CD4-positive, alpha-beta T cell (primary cell): ENCODE results near the gene HM13. TPM values are rescaled to one million over a fixed set of nuclear protein-coding genes. Genes with fewer than 3 reads are reported as not detected.

Experiments
- ATAC-seq: fragments of 200-7000 bp; cut with Tn5 transposase; one replicate; pipeline ENCODE4 v1.10.0; 2022; ENCODE audit warnings: mild to moderate bottlenecking; ENCODE audit not compliant: poor library complexity
- CTCF ChIA-PET: fragments of 350-600 bp; sonication (Branson Sonifier 250); formaldehyde crosslinking; loops from one replicate; lab custom pipeline; 2021; ENCODE audit warnings: antibody characterized with exemption, inconsistent platforms; lab: Charles Lee
- POLR2A ChIA-PET: fragments of 350-600 bp; sonication (Branson Sonifier 250); formaldehyde crosslinking; loops from one replicate; lab custom pipeline; 2021; ENCODE audit warnings: antibody characterized with exemption, inconsistent platforms; lab: Charles Lee
- DNase-seq, 14 experiments: peaks; one replicate each; pipeline ENCODE4 v3.0.0-alpha.2; 2013 to 2020; ENCODE audit warnings: mixed read lengths in 2 of 14
- H3K27ac ChIP-seq, 2 donors: one replicate each; pipeline versions ENCODE4 v1.5.1 to v1.7.0; 2013; ENCODE audit warnings: low read length in 2 of 2, low read depth in 1 of 2, mild to moderate bottlenecking in 1 of 2
- H3K27me3 ChIP-seq, 2 experiments: 1 replicate in 1 of 2; 2 replicates in 1 of 2; pipeline versions ENCODE4 v1.6.1 to v1.7.0; 2013; ENCODE audit warnings: low read length in 2 of 2, control low read depth in 1 of 2, mild to moderate bottlenecking in 1 of 2, moderate library complexity in 1 of 2; ENCODE audit not compliant: insufficient read depth in 2 of 2, control insufficient read depth in 1 of 2
- H3K36me3 ChIP-seq: one replicate; pipeline ENCODE4 v1.6.1; 2013; ENCODE audit warnings: low read length, control low read depth; ENCODE audit not compliant: insufficient read depth
- H3K4me1 ChIP-seq: one replicate; pipeline ENCODE4 v1.6.1; 2013; ENCODE audit warnings: low read length, control low read depth; ENCODE audit not compliant: insufficient read depth
- H3K4me3 ChIP-seq: one replicate; pipeline ENCODE4 v1.5.1; 2013; ENCODE audit warnings: mild to moderate bottlenecking, low read length, moderate library complexity
- H3K9me3 ChIP-seq, 2 experiments: 1 replicate in 1 of 2; 2 replicates in 1 of 2; pipeline versions ENCODE4 v1.6.1 to v1.7.0; 2013; ENCODE audit warnings: low read length in 2 of 2, mild to moderate bottlenecking in 2 of 2, control low read depth in 1 of 2, moderate library complexity in 1 of 2; ENCODE audit not compliant: control insufficient read depth in 1 of 2, insufficient read depth in 1 of 2
- H3K27ac Mint-ChIP-seq: one replicate; pipeline ENCODE4 v1.8.0; 2020; ENCODE audit warnings: mixed read lengths
- H3K27me3 Mint-ChIP-seq: one replicate; pipeline ENCODE4 v1.8.0; 2021; ENCODE audit warnings: mixed read lengths
- H3K36me3 Mint-ChIP-seq: one replicate; pipeline ENCODE4 v1.8.0; 2021; ENCODE audit warnings: low read depth, mixed read lengths
- H3K4me1 Mint-ChIP-seq: one replicate; pipeline ENCODE4 v1.8.0; 2021; ENCODE audit warnings: low read depth, mixed read lengths
- H3K4me3 Mint-ChIP-seq: one replicate; pipeline ENCODE4 v1.8.0; 2020; ENCODE audit warnings: mild to moderate bottlenecking, mixed read lengths
- H3K9me3 Mint-ChIP-seq: one replicate; pipeline ENCODE4 v1.8.0; 2020; ENCODE audit warnings: mixed read lengths
- CTCF ChIP-seq: fragments of 200-600 bp; IDR thresholded peaks from one replicate; pipeline ENCODE4 v1.8.0; 2022; ENCODE audit warnings: antibody characterized with exemption, mild to moderate bottlenecking
- intact Hi-C, 2 experiments: fragments of 100-400 bp; cut with DNase I in 1 of 2; cut with micrococcal nuclease in 1 of 2; formaldehyde crosslinking; loops; one replicate each; pipeline versions ENCODE4 v1.15.1 to v1.9.0; 2023 to 2025; cut with DNase I, micrococcal nuclease
- total RNA-seq, 174 experiments: library from RNA in 2 of 174; stranded (reverse) in 2 of 174; gene quantifications; one replicate each; pipeline ENCODE4 v1.2.3 and lab custom pipeline; 2021 to 2026

HM13 gene
- total RNA-seq, 2 experiments from 2014 or later, result 97.8 to 113 TPM

DNA sequence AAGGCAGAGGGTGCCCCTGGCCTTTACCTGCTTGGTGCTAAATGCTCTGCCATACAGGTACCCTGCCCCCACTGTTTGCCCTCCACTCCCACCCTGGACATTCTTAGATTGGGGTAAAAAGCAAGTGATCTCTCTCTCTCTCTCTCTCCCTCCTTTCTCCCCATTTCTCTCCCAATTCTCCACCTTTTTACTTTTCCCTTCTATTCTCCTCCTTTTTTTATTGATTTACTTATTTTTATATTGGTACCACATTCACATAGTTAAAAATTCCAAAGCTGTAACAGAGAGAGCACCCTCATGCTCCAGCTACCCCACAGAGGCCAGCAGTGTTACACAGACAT lies 53.1 kb downstream of the HM13 start:
- Mint-ChIP-seq H3K27me3 (no peaks in the 10 kb centered on the region), H3K36me3 (peaks cover 48% of the 10 kb centered on the region), H3K4me3 (no peak overlapping the region), H3K9me3 (no peaks in the 10 kb centered on the region), H3K4me1 (peaks cover 17% of the 10 kb centered on the region), H3K27ac (peak overlapping the region; percentile 58)
- ChIA-PET POLR2A (interaction anchor here (0.6 to 4.6 kb wide), 4 partner anchors 15 to 45 kb away, joined by 3 to 26 read pairs (median 6); partner anchors contain the start of gene ID1), CTCF (interaction anchor here (1.9 to 16.9 kb wide), 3 partner anchors 10 to 44 kb away, joined by 12 to 347 read pairs (median 18); partner anchors contain the start of gene ID1)
- H3K4me1 ChIP-seq, result peaks cover 19% of the 10 kb centered on the region
- TF ChIP-seq CTCF, result no peak
- H3K27me3 ChIP-seq, result no peaks in the 10 kb centered on the region
- H3K36me3 ChIP-seq, result peaks cover 46% of the 10 kb centered on the region
- no peak overlapping the region for H3K4me3 ChIP-seq
- H3K9me3 ChIP-seq, result no peaks in the 10 kb centered on the region
- no peak overlapping the region for H3K27ac ChIP-seq
- ATAC-seq (no peak), DNase-seq (no peak)
- intact Hi-C loops, result no loop called here

DNA sequence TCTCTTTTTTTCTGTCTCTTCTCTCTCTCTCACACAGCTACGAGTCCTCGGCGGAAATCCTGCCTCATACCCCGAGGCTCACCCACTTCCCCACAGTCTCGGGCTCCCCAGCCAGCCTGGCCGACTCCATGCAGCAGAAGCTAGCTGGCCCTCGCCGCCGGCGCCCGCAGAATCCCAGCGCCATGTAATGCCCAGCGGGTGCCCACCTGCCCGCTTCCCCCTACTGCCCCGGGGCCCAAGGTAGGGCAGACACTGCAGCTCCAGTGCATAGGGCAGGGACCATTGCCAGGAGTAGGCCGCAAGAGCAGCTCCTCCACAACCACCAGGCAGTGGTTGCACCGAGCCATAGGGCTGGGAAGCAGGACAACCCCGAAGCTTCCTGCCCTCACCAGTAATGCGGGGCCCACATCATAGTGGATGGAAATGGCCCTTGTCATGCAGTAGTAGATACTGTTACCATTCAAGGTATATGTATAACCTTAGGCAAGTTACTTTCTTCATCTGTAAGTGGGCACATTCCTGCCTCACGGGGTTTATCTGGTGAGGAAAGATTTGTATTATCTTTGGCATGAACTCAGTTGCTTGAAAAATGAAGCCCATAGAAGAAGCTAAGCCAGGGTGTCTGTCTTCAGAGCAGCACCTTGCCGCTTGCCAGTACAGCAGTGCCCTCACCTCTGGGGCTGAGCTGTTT lies 53.9 kb downstream of the HM13 start:
- no peak for DNase-seq
- ATAC-seq, result no peak
- Mint-ChIP-seq H3K27me3 (no peaks in the 10 kb centered on the region), H3K4me3 (peak overlapping the region; percentile 54), H3K4me1 (peaks cover 22% of the 10 kb centered on the region), H3K36me3 (peaks cover 43% of the 10 kb centered on the region), H3K27ac (peak overlapping the region; percentile 58), H3K9me3 (no peaks in the 10 kb centered on the region)
- Histone ChIP-seq H3K27me3 (no peaks in the 10 kb centered on the region), H3K27ac (no peak overlapping the region), H3K4me3 (no peak overlapping the region), H3K36me3 (peaks cover 38% of the 10 kb centered on the region), H3K4me1 (peaks cover 24% of the 10 kb centered on the region), H3K9me3 (no peaks in the 10 kb centered on the region)
- intact Hi-C loops, result no loop called here
- TF ChIP-seq CTCF, result no peak
- CTCF ChIA-PET, result interaction anchor here (0.9 to 16.9 kb wide), 5 partner anchors 11 to 43 kb away, joined by 4 to 347 read pairs (median 12); partner anchors contain the start of gene ID1
- POLR2A ChIA-PET, result interaction anchor here (0.6 to 4.6 kb wide), 3 partner anchors 16 to 45 kb away, joined by 3 to 26 read pairs (median 5); no protein-coding TSS in a partner anchor

DNA sequence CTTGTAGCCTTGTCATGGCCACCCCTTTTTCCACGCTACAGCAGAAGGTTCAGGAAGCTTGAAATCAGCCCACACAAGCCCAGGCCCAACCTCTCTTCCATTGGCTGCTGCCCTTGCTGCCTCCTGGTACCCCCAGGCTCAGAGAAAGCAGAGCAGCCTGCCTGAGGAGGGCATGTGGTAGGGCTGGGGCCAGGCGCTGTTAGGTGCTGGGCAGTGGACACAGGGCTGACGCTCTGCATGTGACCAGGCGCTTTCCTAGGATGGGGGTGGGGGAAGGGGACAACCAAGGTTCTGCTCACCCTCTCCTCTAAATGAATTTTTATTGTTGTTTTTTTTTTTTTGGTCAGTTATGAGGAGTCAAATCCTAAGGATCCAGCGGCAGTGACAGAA lies 54.5 kb downstream of the HM13 start:
- H3K27me3 ChIP-seq, result no peaks in the 10 kb centered on the region
- no peak overlapping the region for H3K27ac ChIP-seq
- ChIA-PET POLR2A (interaction anchor here (1.2 to 4.6 kb wide), 3 partner anchors 9 to 44 kb away, joined by 5 to 26 read pairs (median 13); partner anchors contain the start of gene ID1), CTCF (interaction anchor here (0.9 to 16.9 kb wide), 7 partner anchors 8 to 66 kb away, joined by 3 to 347 read pairs (median 10); partner anchors contain the start of gene ID1)
- intact Hi-C loops, result loop anchor here in 1 of 2 experiments (1.0 kb wide), 1 partner anchor 44 kb away; no protein-coding TSS in a partner anchor
- no peak for DNase-seq
- H3K36me3 Mint-ChIP-seq, result peaks cover 39% of the 10 kb centered on the region
- H3K9me3 Mint-ChIP-seq, result no peaks in the 10 kb centered on the region
- H3K4me3 Mint-ChIP-seq, result peak overlapping the region; percentile 23
- no peak for ATAC-seq
- no peaks in the 10 kb centered on the region for H3K9me3 ChIP-seq
- peaks cover 30% of the 10 kb centered on the region for H3K4me1 ChIP-seq
- no peak for TF ChIP-seq CTCF
- peaks cover 25% of the 10 kb centered on the region for H3K4me1 Mint-ChIP-seq
- H3K36me3 ChIP-seq, result peaks cover 33% of the 10 kb centered on the region
- H3K27ac Mint-ChIP-seq, result peak overlapping the region; percentile 55
- no peaks in the 10 kb centered on the region for H3K27me3 Mint-ChIP-seq
- no peak overlapping the region for H3K4me3 ChIP-seq
